K562 (cell line): ENCODE results near the gene LACTBL1. TPM values are rescaled to one million over a fixed set of nuclear protein-coding genes. Genes with fewer than 3 reads are reported as not detected.

Experiments used
- ATAC-seq: fragments of 200-7000 bp; cut with Tn5 transposase; 3 replicates; pipeline ENCODE4 v1.9.1; 2020; ENCODE audit warnings: moderate library complexity
- BruUV-seq: library from RNA; stranded (reverse); fragments of 400-500 nt; replicated peaks from 2 replicates; lab custom pipeline; 2021; lab: Mats Ljungman, UMichigan
- CTCF ChIA-PET: fragments of 300-600 bp; formaldehyde crosslinking; extraction: SDS; loops from one replicate; lab custom pipeline; 2021; ENCODE audit warnings: low intra/inter-chr PET ratio; lab: Yijun Ruan, JAX
- POLR2A ChIA-PET: fragments of 300-600, 350-650 bp; sonication (Branson Sonifier 250); formaldehyde crosslinking; extraction: SDS; loops from one replicate; lab custom pipeline; 2021; ENCODE audit warnings: antibody characterized with exemption, inconsistent platforms; lab: Yijun Ruan, JAX
- DNase-seq, 4 experiments: peaks; one replicate each; pipeline versions ENCODE4 v3.0.0 to v3.0.0-alpha.2; 2011 to 2018; ENCODE audit warnings: low spot score in 3 of 4, mixed read lengths in 3 of 4; ENCODE audit errors: extremely low read depth in 1 of 4
- FAIRE-seq: peaks from 2 replicates; lab custom pipeline; 2011; peaks lifted over from hg19 to GRCh38; lab: Jason Lieb, UNC
- H2AFZ ChIP-seq: 2 replicates; pipeline ENCODE4 v1.6.0; 2011; ENCODE audit warnings: low read depth, low read length, control low read depth, inconsistent platforms
- H3K27ac ChIP-seq: fragments of 200-600 bp; 3 replicates; pipeline ENCODE4 v1.8.0; 2011; ENCODE audit warnings: low read depth, mild to moderate bottlenecking, control low read depth, inconsistent platforms, low read length, moderate library complexity, mixed read lengths; ENCODE audit errors: extremely low read depth
- H3K27me3 ChIP-seq, 2 experiments: fragments of 300-600 bp in 1 of 2; 2 replicates in 1 of 2; 3 replicates in 1 of 2; pipeline versions ENCODE4 v1.6.0 to v1.8.0; 2011; ENCODE audit warnings: inconsistent platforms in 2 of 2, low read length in 2 of 2, mild to moderate bottlenecking in 1 of 2, mixed read lengths in 1 of 2, moderate library complexity in 1 of 2; ENCODE audit not compliant: control insufficient read depth in 2 of 2, insufficient read depth in 2 of 2
- H3K36me3 ChIP-seq: fragments of 300-600 bp; 3 replicates; pipeline ENCODE4 v1.8.0; 2011; ENCODE audit warnings: mild to moderate bottlenecking, low read length, inconsistent platforms; ENCODE audit not compliant: control insufficient read depth, insufficient read depth
- H3K4me1 ChIP-seq, 2 experiments: fragments of 200-600 bp in 1 of 2; replicated peaks in 1 of 2; 2 replicates in 1 of 2; 3 replicates in 1 of 2; pipeline versions ENCODE4 v1.5.1 to v1.8.0; 2011; ENCODE audit warnings: inconsistent platforms in 2 of 2, low read length in 2 of 2, mild to moderate bottlenecking in 1 of 2, mixed read lengths in 1 of 2, moderate library complexity in 1 of 2; ENCODE audit not compliant: control insufficient read depth in 2 of 2, insufficient read depth in 2 of 2
- H3K4me2 ChIP-seq: 2 replicates; pipeline ENCODE4 v1.6.1; 2011; ENCODE audit warnings: low read length, control low read depth, inconsistent platforms, mixed read lengths; ENCODE audit not compliant: insufficient read depth
- H3K4me3 ChIP-seq: fragments of 200-600 bp; sonication (generic), shearing (Covaris generic); 2 replicates; pipeline ENCODE4 v1.5.1; 2016; ENCODE audit warnings: control low read depth, inconsistent platforms
- H3K79me2 ChIP-seq: fragments of 200-600 bp; 3 replicates; pipeline ENCODE4 v1.8.0; 2011; ENCODE audit warnings: low read length, inconsistent platforms; ENCODE audit not compliant: control insufficient read depth, insufficient read depth
- H3K9ac ChIP-seq, 2 experiments: 2 replicates each; pipeline versions ENCODE4 v1.6.0 to v1.6.1; 2011; ENCODE audit warnings: low read depth in 2 of 2, low read length in 2 of 2, control low read depth in 1 of 2, inconsistent platforms in 1 of 2, mild to moderate bottlenecking in 1 of 2, mixed read lengths in 1 of 2; ENCODE audit not compliant: insufficient read depth in 1 of 2
- H3K9me1 ChIP-seq: one replicate; pipeline ENCODE4 v1.6.0; 2011; ENCODE audit warnings: inconsistent platforms, mild to moderate bottlenecking, low read length, moderate library complexity; ENCODE audit not compliant: control insufficient read depth, insufficient read depth
- H3K9me3 ChIP-seq: replicated peaks from 2 replicates; pipeline ENCODE4 v1.5.1; 2011; ENCODE audit warnings: low read depth, low read length, inconsistent platforms; ENCODE audit not compliant: control insufficient read depth, insufficient read depth
- H4K20me1 ChIP-seq: replicated peaks from 2 replicates; pipeline ENCODE4 v1.6.1; 2011; ENCODE audit warnings: low read length, inconsistent platforms, mixed read lengths; ENCODE audit not compliant: control insufficient read depth, insufficient read depth
- HCFC1 ChIP-seq: IDR thresholded peaks from 2 replicates; pipeline ENCODE4 v1.6.1; 2012; ENCODE audit warnings: low read depth, low read length, improper control_type of control experiment
- HMGN3 ChIP-seq: IDR thresholded peaks from 2 replicates; pipeline ENCODE4 v1.6.1; 2011; ENCODE audit warnings: borderline replicate concordance, low read depth, mild to moderate bottlenecking, mixed read lengths, low read length; ENCODE audit not compliant: insufficient read length; ENCODE audit errors: extremely low read depth
- MYC ChIP-seq, 2 experiments: fragments of 250-450 bp in 1 of 2; sonication (Bioruptor Pico) in 1 of 2; IDR thresholded peaks; 2 replicates each; pipeline versions ENCODE4 v1.5.1 to v1.6.1; 2012 to 2021; ENCODE audit warnings: low read depth in 2 of 2, borderline replicate concordance in 1 of 2, improper control_type of control experiment in 1 of 2, low read length in 1 of 2, mild to moderate bottlenecking in 1 of 2, moderate library complexity in 1 of 2
- TCF7L2 ChIP-seq: fragments of 150-350 bp; IDR thresholded peaks from 2 replicates; pipeline ENCODE4 v1.6.1; 2016; ENCODE audit warnings: low read depth, mild to moderate bottlenecking, low read length, moderate library complexity
- ZNF146 ChIP-seq: IDR thresholded peaks from one replicate; pipeline ENCODE4 v1.6.1; 2018; ENCODE audit warnings: missing compliant biosample characterization; ENCODE audit not compliant: unreplicated experiment
- ZNF644 ChIP-seq: fragments of 200-800 bp; sonication (Bioruptor generic); IDR thresholded peaks from 2 replicates; pipeline ENCODE4 v1.6.1; 2016; ENCODE audit warnings: low read depth, missing genetic modification characterization, missing compliant biosample characterization
- WGBS: fragments of 100-300 bp; shearing (Covaris generic); methylation state at CpG from one replicate; pipeline ENCODE4 v1.1.6; 2016; ENCODE audit warnings: low coverage, mixed read lengths; ENCODE audit not compliant: insufficient coverage; ENCODE audit errors: missing lambda C conversion rate; 5-methylcytosine and 5-hydroxymethylcytosine counted together
- in situ Hi-C: fragments of 300-500 bp; cut with MboI; formaldehyde crosslinking; loops from 4 replicates; pipeline ENCODE4 v1.15.0; 2018; ENCODE audit warnings: inconsistent platforms, mixed read lengths
- intact Hi-C: fragments of 100-400 bp; cut with micrococcal nuclease; formaldehyde crosslinking; loops from 2 replicates; pipeline ENCODE4 v1.14.2; 2022
- polyA plus RNA-seq, 8 experiments: library from polyadenylated mRNA; depleted of rRNA in 4 of 8; stranded (reverse) in 5 of 8; unstranded in 3 of 8; fragments of >200 nt; fragmentation: Nextera tagmentation in 2 of 8; fragmentation: Illumina TruSeq in 1 of 8; extraction: Ambion mirVana in 2 of 8; extraction: Trizol in 1 of 8; gene quantifications; 2 replicates each; pipeline versions ENCODE4 v1.2.1 to v1.2.3, GENCODE V29; 2011 to 2014; ENCODE audit warnings: inconsistent platforms in 1 of 8, missing spikeins in 1 of 8
- total RNA-seq, 7 experiments: library from RNA; depleted of rRNA in 6 of 7; stranded (reverse); fragments of >200 nt in 6 of 7; fragmentation: Illumina TruSeq in 2 of 7; extraction: Trizol in 2 of 7; gene quantifications; 2 replicates each; pipeline versions ENCODE4 v1.2.1 to v1.2.3, GENCODE V29; 2011 to 2021; ENCODE audit warnings: low replicate concordance in 1 of 7
- TF ChIP-seq, protein P1 (sequence below): sonication (generic); formaldehyde crosslinking; IDR thresholded peaks from 2 replicates; pipeline ENCODE4 v1.8.1; 2023; ENCODE audit warnings: mild to moderate bottlenecking, missing genetic modification reagents
- TF ChIP-seq, protein P2 (sequence below): IDR thresholded peaks from 2 replicates; pipeline ENCODE4 v1.6.1; 2011; ENCODE audit warnings: borderline replicate concordance, low read depth, mild to moderate bottlenecking, moderate library complexity, low read length; ENCODE audit not compliant: insufficient read depth, poor library complexity, severe bottlenecking

LACTBL1 gene
- total and polyA plus RNA-seq, 9 of the 15 experiments (the other 6 are each of a cell fraction or from before 2014, with no cell fraction given): not detected

- no peaks in the 10 kb centered on the region for H3K4me1 ChIP-seq
- H3K79me2 ChIP-seq: no peaks in the 10 kb centered on the region
- intact Hi-C loops (no loop called here), in situ Hi-C loops (no loop called here)
- H3K9me1 ChIP-seq: no peaks in the 10 kb centered on the region
- H3K4me3 ChIP-seq: no peak overlapping the region
- ChIA-PET POLR2A (no interaction called here), CTCF (no interaction called here)
- H3K9ac ChIP-seq: no peak overlapping the region
- BruUV-seq: no TSS peak
- no peaks in the 10 kb centered on the region for H3K36me3 ChIP-seq
- no peak overlapping the region for H3K27ac ChIP-seq
- no peak for DNase-seq
- WGBS: 2% methylated on average over 9 of the region's 9 CpGs
- FAIRE-seq: no peak
- TF ChIP-seq ZNF146 (CRISPR knock-in tag): no peak
- no peak for TF ChIP-seq MYC (IDR thresholded peaks at IDR 0.05; ENCODE audit: low read depth, low read length)
- TF ChIP-seq MYC (CRISPR knock-in tag; IDR thresholded peaks at IDR 0.05; ENCODE audit: borderline replicate concordance, low read depth): no peak
- TF ChIP-seq, protein P1, sequence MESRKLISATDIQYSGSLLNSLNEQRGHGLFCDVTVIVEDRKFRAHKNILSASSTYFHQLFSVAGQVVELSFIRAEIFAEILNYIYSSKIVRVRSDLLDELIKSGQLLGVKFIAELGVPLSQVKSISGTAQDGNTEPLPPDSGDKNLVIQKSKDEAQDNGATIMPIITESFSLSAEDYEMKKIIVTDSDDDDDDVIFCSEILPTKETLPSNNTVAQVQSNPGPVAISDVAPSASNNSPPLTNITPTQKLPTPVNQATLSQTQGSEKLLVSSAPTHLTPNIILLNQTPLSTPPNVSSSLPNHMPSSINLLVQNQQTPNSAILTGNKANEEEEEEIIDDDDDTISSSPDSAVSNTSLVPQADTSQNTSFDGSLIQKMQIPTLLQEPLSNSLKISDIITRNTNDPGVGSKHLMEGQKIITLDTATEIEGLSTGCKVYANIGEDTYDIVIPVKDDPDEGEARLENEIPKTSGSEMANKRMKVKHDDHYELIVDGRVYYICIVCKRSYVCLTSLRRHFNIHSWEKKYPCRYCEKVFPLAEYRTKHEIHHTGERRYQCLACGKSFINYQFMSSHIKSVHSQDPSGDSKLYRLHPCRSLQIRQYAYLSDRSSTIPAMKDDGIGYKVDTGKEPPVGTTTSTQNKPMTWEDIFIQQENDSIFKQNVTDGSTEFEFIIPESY (CRISPR knock-in tag): no peak
- TF ChIP-seq, protein P2, sequence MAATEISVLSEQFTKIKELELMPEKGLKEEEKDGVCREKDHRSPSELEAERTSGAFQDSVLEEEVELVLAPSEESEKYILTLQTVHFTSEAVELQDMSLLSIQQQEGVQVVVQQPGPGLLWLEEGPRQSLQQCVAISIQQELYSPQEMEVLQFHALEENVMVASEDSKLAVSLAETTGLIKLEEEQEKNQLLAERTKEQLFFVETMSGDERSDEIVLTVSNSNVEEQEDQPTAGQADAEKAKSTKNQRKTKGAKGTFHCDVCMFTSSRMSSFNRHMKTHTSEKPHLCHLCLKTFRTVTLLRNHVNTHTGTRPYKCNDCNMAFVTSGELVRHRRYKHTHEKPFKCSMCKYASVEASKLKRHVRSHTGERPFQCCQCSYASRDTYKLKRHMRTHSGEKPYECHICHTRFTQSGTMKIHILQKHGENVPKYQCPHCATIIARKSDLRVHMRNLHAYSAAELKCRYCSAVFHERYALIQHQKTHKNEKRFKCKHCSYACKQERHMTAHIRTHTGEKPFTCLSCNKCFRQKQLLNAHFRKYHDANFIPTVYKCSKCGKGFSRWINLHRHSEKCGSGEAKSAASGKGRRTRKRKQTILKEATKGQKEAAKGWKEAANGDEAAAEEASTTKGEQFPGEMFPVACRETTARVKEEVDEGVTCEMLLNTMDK: no peak
- no peak for TF ChIP-seq ZNF644 (tag)
- no peak for TF ChIP-seq HMGN3
- TF ChIP-seq HCFC1: no peak
- TF ChIP-seq TCF7L2: no peak
- ATAC-seq: no peak
- H3K9me3 ChIP-seq: no peaks in the 10 kb centered on the region
- peaks cover 34 to 66% of the 10 kb centered on the region in 2 experiments for H3K27me3 ChIP-seq
- no peak overlapping the region for H3K4me2 ChIP-seq
- H2AFZ ChIP-seq: no peak overlapping the region
- 0 out of 2 replicates have a peak, but pooled peaks cover 5% of the 10 kb centered on the region for H4K20me1 ChIP-seq
Observed at GRCh38 chr1:22925111-22925510, 47.6 kb downstream of the LACTBL1 start.
